ENCODE results near the gene FLG.
A peak's percentile ranks its signal among the peaks of the same experiment; 100 is the strongest.
"Not testable (repeated sequence)": the region's sequence is repeated elsewhere in the genome, so short reads cannot be mapped to it uniquely, and the experiment has no call there.

The FLG gene

DNA sequence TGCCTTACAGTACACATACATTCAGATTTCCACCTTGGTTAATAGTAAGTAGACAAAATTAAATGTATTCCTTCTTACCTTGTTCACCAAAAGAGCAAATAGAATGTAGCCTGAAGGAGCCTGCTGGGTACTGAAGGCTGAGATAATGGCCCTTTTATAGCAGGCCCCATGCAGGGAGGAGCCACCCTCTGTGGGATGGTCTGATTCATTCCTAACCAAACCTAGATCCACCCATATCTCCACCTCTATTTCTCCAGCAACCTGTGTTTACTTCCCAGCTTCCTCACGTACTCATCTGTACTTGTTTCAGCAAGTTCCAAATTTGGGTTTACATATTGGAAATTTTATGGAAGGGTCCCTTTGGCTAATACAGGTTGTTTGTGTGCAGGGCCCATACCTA lies at the start of gene FLG:
Gene FLG (minus strand): TSS at position 129 of the 400 bp plus-strand sequence. CDS start 9,783 bp downstream, outside the sequence.
- DNase-seq: no peak

GRCh38 chr1:152374451-152374850 lies 49.4 kb upstream of the FLG start:
- no peak for DNase-seq

DNA sequence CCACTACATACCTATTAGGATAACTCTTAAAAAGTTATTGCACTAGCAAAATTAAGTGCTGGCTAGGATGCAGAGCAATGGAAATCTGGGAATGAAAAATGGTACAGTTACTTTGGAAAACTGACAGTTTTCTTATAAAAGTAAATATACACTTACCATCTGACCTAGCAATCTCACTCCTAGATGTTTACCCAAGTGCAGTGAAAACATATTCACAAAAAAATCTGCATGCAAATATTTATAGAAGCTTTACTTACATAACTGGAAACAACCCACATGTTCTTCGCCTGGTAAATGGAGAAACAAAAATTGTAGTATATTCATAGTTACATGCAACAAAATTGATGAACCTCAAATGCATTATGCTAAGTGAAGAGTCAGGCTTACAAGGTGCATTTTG lies 47.6 kb upstream of the FLG start:
- no peak for DNase-seq

- no peak for DNase-seq
Measured at GRCh38 chr1:152367436-152367835, 42.4 kb upstream of the FLG start.

DNA sequence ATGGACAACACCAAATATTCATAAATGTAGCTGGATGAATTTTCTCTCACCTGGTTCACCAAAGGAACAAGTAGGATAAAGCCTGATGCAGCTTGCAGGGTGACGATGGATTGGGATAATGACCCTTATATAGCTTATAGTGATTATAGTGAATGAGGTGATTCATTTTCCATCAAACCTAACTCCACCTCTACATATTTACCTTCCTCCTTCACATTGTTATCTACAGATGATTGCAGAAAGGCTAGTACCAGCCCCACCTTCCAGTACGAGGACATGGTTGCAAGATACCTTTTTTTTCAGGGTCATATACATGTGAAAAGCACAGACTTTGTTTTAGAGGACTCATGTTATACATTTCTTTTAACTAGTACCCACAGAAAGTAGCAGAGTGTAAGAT lies 34.9 kb upstream of the FLG start, which contains the start of gene FLG2:
Gene FLG2 (minus strand): TSS at position 101 of the 400 bp plus-strand sequence. CDS start 1,122 bp downstream, outside the sequence.
- no peak for DNase-seq

DNA sequence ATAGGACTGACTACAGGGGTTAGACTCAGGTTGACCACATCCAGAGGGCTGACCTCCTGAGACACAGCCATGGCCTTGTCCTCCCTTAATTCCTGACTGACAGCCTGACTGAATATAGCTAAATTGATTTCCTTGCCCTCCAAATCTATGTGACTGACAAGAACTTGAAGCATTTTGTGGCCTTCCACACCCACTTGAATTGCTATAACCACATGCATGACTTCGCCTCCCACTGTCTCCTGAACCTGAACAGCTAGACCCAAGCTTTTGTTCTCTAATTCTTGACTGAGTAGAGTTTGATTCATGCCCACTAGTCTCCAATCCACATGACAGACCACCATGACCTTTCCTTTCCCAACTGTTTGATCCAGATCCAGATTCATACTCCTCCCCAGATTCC lies 31.7 kb upstream of the FLG start:
- no peak for DNase-seq

GRCh38 chr1:152349611-152350010 lies 24.6 kb upstream of the FLG start:
- no peak for DNase-seq

DNA sequence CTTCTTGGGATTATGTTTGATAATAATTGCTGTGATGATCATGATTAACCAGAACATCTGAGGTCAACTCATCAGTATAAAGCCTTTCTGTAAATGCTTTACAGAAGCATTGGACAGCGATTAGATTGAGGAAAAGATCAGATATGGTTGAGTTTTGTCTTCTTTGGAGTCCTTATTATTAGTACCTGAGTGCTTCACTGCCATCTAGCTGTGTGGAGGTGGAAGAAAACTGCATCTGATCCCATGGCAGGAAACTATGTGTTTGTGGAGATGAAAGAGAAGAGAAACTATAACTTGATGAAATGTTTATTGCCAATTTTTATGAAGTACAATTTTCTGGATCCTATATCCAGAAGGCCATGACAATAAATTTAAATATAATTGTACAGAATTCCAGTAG lies 23.4 kb upstream of the FLG start:
- DNase-seq: no peak

DNA sequence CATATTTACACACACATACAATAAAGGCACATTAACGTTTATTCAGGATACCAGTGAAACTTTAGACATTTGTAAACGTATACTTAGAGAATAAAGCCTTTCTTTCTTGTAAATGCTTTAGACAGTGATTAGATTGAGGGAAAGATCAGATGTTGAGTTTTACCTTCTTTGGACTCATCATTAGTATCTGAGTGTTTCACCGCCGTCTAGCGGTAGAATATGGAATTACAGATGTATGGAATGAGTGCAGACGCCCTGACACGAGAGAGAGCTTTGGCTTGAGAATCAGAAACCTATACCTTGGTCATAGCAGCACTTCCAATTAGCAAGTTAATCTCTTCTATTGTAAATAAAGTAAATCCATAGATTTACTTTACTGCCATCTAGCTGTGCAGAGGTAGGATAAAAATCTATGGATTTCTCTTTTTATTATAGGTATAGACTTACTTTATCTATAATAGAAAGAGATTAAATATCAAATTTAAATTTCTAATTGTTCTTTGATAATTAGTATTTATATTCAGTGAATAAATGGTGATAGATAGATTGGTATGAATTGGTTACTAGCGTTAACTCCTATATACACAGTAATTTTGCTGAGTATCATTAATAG lies 22.2 kb upstream of the FLG start:
- peak; percentile 19 to 25 for DNase-seq

DNA sequence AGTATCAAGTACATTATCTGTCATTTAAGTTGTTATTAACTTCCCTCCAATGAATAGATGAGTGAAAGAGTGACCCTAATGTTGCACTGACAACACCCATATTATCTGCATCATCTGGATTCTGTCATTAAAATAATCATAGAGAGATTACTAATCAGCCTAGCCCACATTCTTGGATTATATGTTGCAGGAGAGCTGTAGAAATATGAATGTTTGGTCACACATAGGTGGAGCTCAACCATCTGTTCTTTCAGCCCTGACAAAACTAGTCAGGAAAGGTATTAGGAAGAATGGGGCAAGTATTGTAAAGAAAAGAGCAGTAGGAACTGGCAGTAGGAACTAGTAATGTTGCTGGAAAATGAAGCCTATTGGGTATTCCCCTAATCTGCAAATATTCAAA lies 19.4 kb upstream of the FLG start:
- no peak for DNase-seq

- no peak for DNase-seq
Measured at GRCh38 chr1:152343006-152343405, 18.0 kb upstream of the FLG start.

DNA sequence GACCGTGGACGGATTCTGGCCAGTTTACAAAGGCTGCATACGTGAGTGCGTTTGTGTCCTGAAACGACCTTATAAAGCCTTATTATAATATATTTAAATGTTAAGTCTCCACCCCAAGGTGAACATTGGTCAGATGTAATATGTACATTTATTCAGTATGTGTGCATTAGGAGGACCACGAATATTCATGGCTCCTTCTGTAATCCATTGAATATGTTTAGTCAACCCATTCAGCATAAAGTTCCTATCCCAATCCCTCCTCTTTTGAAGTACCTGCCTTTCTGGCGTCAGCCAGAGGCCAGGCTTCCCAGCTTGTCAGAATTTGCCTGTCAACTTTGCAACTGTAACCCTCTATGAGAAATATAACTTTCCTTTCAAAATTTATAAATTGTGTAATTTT lies 10.4 kb upstream of the FLG start:
- DNase-seq: no peak

- no peak for DNase-seq
Measured at GRCh38 chr1:152328801-152329391, 3.9 kb upstream of the FLG start.

DNA sequence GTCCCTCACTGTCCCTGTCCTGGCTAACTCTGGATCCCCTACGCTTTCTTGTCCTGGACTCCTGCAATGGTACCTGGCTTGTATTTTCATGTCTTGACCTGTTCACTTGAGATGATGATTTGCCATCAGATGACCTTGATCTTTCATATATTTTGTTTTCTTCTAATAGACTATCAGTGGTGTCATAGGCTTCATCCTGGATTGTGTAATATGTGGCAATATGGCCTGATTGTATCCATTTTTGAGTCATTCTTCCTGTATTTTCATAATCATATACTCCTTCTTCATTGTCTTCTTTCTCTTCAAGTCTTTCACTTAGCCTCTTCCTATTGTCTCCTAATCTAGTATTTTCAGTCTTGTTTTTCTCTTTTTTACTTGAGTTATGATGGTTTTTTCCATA lies 11.1 kb downstream of the FLG start:
- no peak for DNase-seq

DNA sequence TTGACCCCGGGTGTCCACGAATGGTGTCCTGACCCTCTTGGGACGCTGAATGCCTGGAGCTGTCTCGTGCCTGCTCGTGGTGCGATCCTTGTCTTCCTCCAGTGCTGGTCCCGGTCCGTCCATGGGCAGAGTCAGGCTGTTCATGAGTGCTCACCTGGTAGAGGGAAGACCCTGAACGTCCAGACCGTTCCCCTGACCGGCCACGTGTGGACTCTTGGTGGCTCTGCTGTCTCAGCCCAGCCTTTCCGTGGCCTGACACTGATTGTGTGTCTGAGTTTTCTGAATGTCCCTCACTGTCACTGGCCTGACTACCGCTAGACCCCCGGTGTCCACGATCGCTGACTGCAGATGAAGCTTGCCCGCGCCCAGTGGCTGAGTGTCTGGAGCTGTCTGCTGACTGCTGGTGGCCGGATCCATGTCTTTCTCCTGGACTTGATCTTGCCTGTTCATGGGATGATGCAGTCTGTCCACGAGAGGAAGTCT lies 11.7 kb downstream of the FLG start:
- no peak for DNase-seq

DNA sequence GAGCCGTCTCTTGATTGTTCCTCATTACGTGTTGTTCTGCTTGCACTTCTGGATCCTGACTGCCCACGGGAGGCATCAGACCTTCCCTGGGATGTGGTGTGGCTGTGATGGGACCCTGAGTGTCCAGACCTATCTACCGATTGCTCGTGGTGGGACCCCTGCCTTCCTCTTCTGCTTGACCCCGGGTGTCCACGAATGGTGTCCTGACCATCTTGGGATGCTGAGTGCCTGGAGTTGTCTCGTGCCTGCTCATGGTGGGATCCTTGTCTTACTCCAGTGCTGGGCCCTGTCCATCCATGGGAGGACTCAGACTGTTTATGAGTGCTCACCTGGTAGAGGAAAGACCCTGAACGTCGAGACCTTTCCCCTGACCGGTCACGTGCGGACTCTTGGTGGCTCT lies 12.9 kb downstream of the FLG start:
- DNase-seq: not testable (repeated sequence)

DNA sequence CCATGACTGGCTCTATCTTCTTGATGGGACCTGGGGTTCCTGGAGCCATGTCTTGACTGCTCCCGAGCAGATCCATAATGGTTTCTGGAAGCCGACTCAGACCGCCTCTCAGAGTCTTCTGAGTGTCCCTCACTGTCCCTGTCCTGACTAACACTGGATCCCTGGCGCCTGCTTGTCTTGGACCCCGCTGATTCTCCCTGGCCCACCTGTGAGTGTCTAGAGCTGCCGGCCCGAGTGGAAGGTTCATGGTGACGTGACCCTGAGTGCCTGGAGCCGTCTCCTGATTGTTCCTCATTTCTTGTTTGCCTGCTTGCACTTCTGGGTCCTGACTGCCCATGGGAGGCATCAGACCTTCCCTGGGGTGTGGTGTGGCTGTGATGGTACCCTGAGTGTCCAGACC lies 15.1 kb downstream of the FLG start:
- DNase-seq: no peak

- not testable (repeated sequence) for DNase-seq
Measured at GRCh38 chr1:152309320-152309901, 15.6 kb downstream of the FLG start.

DNA sequence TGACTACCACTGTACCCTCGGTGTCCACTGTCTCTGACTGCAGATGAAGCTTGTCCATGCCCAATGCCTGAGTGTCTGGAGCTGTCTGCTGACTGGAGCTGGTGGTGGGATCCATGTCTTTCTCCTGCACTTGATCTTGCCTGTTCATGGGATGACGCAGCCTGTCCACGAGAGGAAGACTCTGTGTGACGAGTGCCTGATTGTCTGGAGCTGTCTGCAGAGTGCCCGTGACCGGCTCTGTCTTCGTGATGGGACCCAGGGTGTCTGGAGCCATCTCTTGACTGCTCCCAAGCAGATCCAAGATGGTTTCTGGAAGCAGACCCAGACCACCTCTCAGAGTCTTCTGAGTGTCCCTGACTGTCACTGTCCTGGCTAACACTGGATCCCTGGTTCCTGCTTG lies 16.3 kb downstream of the FLG start:
- not testable (repeated sequence) for DNase-seq

GRCh38 chr1:152307970-152308369 lies 17.1 kb downstream of the FLG start:
- DNase-seq: not testable (repeated sequence)

- DNase-seq: not testable (repeated sequence)
Measured at GRCh38 chr1:152306123-152306522, 18.9 kb downstream of the FLG start.

- not testable (repeated sequence) for DNase-seq
Measured at GRCh38 chr1:152304773-152305172, 20.3 kb downstream of the FLG start.

- not testable (repeated sequence) for DNase-seq
Measured at GRCh38 chr1:152303139-152303872, 21.7 kb downstream of the FLG start.

DNA sequence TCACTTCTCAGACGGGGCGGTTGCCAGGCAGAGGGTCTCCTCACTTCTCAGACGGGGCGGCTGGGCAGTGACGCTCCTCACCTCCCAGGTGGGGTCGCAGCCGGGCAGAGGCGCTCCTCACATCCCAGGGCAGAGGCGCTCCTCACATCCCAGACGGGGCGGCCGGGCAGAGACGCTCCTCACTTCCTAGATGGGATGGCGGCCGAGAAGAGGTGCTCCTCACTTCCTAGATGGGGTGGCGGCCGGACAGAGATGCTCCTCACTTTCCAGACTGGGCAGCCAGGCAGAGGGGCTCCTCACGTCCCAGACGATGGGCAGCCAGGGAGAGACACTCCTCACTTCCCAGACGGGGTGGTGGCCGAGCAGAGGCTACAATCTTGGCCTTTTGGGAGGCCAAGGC lies 68.6 kb downstream of the FLG start:
- DNase-seq: not testable (repeated sequence)
